ENCODE results near the gene KNCN.
A peak's percentile ranks its signal among the peaks of the same experiment; 100 is the strongest.

KNCN gene

DNA sequence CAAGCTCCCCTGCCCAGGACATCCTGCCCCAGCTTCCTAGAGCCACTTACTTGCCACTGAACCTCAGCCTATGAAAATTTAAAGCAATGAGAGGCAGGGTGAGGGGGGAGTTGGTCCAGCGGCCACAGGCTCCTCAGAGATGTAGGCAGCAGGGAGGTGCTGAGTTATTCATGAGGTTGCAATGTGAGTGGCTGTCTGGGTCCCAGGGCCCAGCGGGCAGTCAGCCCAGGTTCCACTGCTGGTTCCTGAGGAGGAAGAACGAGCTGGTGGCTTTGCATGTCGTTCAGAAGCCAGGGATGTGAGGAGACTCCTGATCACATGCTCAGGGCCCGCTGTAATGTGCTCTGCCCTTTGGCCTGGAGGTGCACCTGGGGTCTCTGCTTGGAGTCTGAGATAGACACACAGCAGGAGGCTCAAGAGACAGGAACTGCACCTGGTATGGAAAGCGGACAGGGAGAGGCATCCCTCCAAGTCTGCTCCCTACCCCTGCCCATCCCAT, at the start of gene KNCN:
Gene KNCN, minus strand, starts transcription at position 51 of the 499 bp plus-strand sequence. CDS start 432 bp downstream, outside the sequence.
- Histone ChIP-seq H3K4me2 (no peak within 1 kb of the TSS), H3K4me1 (peaks cover 0 to 9% (median 5%) of the 10 kb centered on the region in 10 experiments; a peak in 5 of 20 replicates), H3K4me3 (no peak within 1 kb of the TSS), H3K9me3 (replicated peaks in 1 of 11) (no peaks in the 10 kb centered on the region), H3K27me3 (no peaks in the 10 kb centered on the region), H3K36me3 (no peaks in the 10 kb centered on the region), H3K9ac (no peak within 1 kb of the TSS), H3K27ac (no peak within 1 kb of the TSS), H4K20me1 (peaks cover 0 to 12% (median 0%) of the 10 kb centered on the region in 11 experiments; a peak in 3 of 22 replicates)
- no peak for TF ChIP-seq Cebpa-rat (IDR thresholded peaks at IDR 0.05)

DNA sequence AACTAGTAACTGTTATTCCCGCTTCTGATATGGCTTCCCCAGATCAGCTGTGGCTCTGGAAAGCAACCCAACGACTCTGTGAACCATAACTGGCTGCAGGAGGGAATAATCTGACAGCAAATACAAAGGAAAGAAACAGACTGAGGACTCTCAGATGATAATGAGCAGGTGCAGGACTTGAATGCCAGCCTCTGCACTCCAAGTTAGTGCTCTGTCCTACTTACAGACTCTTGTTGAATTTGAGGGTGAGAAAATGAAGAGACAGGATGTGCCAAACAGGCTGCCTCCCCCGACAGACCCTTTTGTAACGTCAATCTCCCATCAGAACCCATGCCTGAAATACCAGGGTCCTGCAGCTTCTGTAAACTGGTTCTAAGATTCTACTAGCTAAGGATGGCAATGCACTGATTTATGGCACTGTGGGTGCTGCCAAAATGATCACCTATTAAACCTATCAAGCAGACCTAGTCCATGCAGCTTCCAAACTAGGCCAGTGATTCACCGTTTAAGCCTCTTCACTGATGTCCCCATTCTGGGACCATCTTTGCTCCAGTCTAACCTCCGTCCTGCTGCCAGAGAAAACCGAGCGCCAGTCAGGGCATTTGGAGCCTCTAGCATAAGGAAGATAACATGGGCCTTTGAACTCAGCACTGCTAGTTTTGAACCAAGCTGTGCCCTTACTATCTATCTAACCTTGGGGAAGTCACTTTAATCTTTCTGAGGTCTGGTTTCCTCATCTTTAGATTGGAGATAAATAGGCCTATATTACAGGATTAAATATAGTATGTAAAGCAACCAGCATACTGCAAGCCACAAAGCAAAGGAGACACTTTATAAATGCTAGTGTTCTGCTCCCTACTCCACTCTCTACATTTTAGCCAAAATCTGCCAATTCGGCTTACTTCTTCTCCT, 47.9 kb upstream of the KNCN start:
- peak overlapping the region in 10 of 11 experiments; percentile 8 to 99 (median 66); a peak in 19 of 22 replicates for H3K27ac ChIP-seq
- H3K9me3 ChIP-seq (replicated peaks in 1 of 11): no peaks in the 10 kb centered on the region
- H3K4me3 ChIP-seq: peak overlapping the region in 7 of 10 experiments; percentile 22 to 87 (median 52); a peak in 12 of 20 replicates
- H4K20me1 ChIP-seq: peaks cover 0 to 17% (median 0%) of the 10 kb centered on the region in 11 experiments; a peak in 4 of 22 replicates
- H3K27me3 ChIP-seq: no peaks in the 10 kb centered on the region
- H3K9ac ChIP-seq: peak overlapping the region in 8 of 11 experiments; percentile 27 to 73 (median 55); a peak in 15 of 22 replicates
- H3K4me1 ChIP-seq: peaks cover 48 to 94% (median 83%) of the 10 kb centered on the region in 10 experiments
- H3K36me3 ChIP-seq: peaks cover 0 to 44% (median 12%) of the 10 kb centered on the region in 11 experiments; a peak in 8 of 22 replicates
- TF ChIP-seq Cebpa-rat (IDR thresholded peaks at IDR 0.05): no peak
- peak overlapping the region; percentile 46 to 99 (median 91) for H3K4me2 ChIP-seq

DNA sequence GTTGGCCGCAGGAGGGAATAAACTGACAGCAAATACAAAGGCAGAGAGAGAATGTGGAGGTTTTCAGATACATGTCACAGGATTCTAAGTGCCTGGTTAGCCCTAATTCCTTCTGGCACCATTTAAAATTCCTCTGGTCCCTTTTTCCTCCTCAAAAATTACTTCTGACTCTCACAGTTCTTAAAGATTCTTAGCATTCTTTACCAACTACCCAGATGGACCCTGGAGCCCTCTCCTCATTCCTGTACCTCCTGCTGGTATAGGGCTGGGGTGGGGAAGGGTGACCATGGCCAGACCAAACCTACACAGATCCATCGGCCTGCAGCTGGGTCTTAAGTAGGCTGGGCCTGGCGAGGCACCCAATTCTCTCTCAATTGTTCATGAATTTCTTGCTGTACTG, 45.4 kb upstream of the KNCN start:
- Histone ChIP-seq H3K36me3 (peaks cover 23 to 57% (median 33%) of the 10 kb centered on the region in 11 experiments), H3K4me3 (no peak overlapping the region), H3K4me2 (peak overlapping the region in 5 of 11 experiments; percentile 88 to 99 (median 98); a peak in 10 of 22 replicates), H3K9me3 (replicated peaks in 1 of 11) (no peaks in the 10 kb centered on the region), H3K4me1 (peaks cover 37 to 98% (median 86%) of the 10 kb centered on the region in 10 experiments), H3K27me3 (no peaks in the 10 kb centered on the region), H4K20me1 (peaks cover 0 to 11% (median 0%) of the 10 kb centered on the region in 11 experiments; a peak in 3 of 22 replicates), H3K9ac (peak overlapping the region in 3 of 11 experiments; percentile 81 to 93 (median 84); a peak in 6 of 22 replicates), H3K27ac (peak overlapping the region in 7 of 11 experiments; percentile 24 to 99 (median 92); a peak in 11 of 22 replicates)
- no peak for TF ChIP-seq Cebpa-rat (IDR thresholded peaks at IDR 0.05)

DNA sequence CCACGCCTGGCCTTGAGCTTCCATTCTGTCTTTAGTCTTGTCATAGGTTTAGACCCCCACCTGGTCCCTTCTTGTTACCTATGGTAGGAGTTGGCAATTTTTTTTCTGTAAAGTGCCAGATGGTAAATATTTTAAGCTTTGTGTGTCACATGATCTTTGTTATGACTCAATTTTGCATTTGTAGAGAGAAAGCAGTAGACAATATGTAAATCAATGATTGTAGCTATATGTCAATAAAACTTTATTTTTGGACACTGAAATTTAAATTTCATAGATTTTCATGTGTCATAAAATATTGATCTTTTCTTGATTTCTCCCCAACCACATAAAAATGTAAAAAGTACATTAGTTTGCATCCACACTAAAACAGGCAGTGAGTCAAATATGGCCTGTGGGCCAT, 44.6 kb upstream of the KNCN start:
- Histone ChIP-seq H3K9ac (peak overlapping the region in 6 of 11 experiments; percentile 53 to 93 (median 82); a peak in 9 of 22 replicates), H3K27me3 (no peaks in the 10 kb centered on the region), H4K20me1 (peaks cover 0 to 11% (median 0%) of the 10 kb centered on the region in 11 experiments; a peak in 3 of 22 replicates), H3K36me3 (peaks cover 31 to 60% (median 41%) of the 10 kb centered on the region in 11 experiments), H3K4me3 (peak overlapping the region in 1 of 10 experiments; percentile 22; a peak in 1 of 20 replicates), H3K4me1 (peaks cover 37 to 97% (median 79%) of the 10 kb centered on the region in 10 experiments), H3K4me2 (peak overlapping the region in 8 of 11 experiments; percentile 79 to 99 (median 96); a peak in 17 of 22 replicates), H3K9me3 (replicated peaks in 1 of 11) (peaks cover 0 to 6% (median 0%) of the 10 kb centered on the region in 11 experiments; a peak in 4 of 22 replicates), H3K27ac (peak overlapping the region in 8 of 11 experiments; percentile 71 to 99 (median 92); a peak in 15 of 22 replicates)
- TF ChIP-seq Cebpa-rat (IDR thresholded peaks at IDR 0.05): no peak

DNA sequence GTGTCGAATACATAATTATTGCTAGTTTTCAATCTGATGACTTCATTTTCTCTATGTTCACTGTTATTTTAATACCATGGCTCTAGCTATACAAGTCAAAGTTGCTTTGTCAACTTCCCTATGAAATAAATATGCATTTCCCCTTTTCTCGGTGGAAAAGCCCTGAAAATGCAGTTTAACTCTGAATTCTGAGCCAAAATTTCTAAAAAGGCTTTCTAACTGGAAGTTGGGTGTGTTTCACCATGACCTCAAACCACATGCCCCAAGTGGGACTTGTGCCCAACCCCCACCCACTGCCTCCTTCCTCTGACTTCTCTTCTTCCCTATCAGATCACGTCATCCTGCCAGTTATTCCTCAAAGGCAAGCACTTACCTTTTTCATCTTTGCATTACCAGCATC, 43.7 kb upstream of the KNCN start:
- Histone ChIP-seq H3K9me3 (replicated peaks in 1 of 11) (peaks cover 0 to 15% (median under 1%) of the 10 kb centered on the region in 11 experiments; a peak in 9 of 22 replicates), H3K4me2 (peak overlapping the region; percentile 78 to 99 (median 93)), H3K27ac (peak overlapping the region; percentile 5 to 99 (median 87); a peak in 20 of 22 replicates), H3K9ac (peak overlapping the region in 10 of 11 experiments; percentile 2 to 94 (median 76); a peak in 18 of 22 replicates), H3K4me1 (peaks cover 28 to 97% (median 69%) of the 10 kb centered on the region in 10 experiments), H4K20me1 (peaks cover 0 to 11% (median 0%) of the 10 kb centered on the region in 11 experiments; a peak in 3 of 22 replicates), H3K4me3 (peak overlapping the region in 4 of 10 experiments; percentile 30 to 51 (median 38); a peak in 4 of 20 replicates), H3K27me3 (no peaks in the 10 kb centered on the region), H3K36me3 (peaks cover 40 to 69% (median 50%) of the 10 kb centered on the region in 11 experiments)
- peak in 1 of 11 experiments; percentile 17; a peak in 1 of 22 replicates for TF ChIP-seq Cebpa-rat (IDR thresholded peaks at IDR 0.05)

DNA sequence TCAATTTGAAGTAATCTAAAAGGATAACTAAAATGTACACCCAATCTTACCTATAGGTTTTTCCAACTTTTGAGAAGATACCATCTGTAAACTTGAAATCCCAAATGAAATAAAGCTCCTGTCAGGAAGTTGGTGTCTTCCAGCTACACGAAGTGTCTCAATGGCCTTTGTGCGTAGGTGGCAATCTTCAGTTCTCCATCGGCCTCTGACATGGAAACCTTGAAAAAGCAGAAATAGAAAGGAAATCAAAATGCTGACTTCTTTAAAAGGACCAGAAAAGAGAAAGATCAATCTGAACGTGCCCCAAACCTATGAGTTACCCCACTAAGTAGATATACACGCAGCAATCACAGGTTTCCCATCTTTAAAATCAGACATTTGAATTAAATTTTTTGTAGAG, 42.6 kb upstream of the KNCN start:
- peak overlapping the region in 7 of 11 experiments; percentile 61 to 94 (median 82); a peak in 13 of 22 replicates for H3K9ac ChIP-seq
- peaks cover 0 to 14% (median 0%) of the 10 kb centered on the region in 11 experiments; a peak in 3 of 22 replicates for H4K20me1 ChIP-seq
- no peaks in the 10 kb centered on the region for H3K27me3 ChIP-seq

DNA sequence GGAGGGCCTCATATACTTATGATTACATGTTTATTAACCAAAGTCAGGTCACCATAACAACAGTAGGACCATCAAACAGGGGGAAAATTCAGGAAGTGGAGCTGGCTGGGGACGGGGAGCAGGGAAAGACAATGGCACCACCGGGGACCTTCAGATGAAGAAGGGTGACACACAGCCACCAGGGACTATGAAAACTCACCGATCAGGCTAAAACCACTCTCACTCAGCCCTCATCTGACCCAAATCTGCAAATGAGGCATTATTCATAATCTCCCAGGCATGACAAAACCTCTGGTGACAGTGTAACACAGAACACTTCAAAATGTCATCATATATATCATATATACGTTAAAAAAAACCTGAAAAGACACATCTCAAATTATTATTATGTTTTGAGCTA, 41.4 kb upstream of the KNCN start:
- Histone ChIP-seq H3K27me3 (no peaks in the 10 kb centered on the region), H3K4me1 (peaks cover 18 to 91% (median 47%) of the 10 kb centered on the region in 10 experiments), H3K4me3 (no peak overlapping the region; a peak in 1 of 20 replicates), H3K27ac (peak overlapping the region in 6 of 11 experiments; percentile 28 to 99 (median 96); a peak in 10 of 22 replicates), H3K9me3 (replicated peaks in 1 of 11) (peaks cover 0 to 29% (median 15%) of the 10 kb centered on the region in 11 experiments; a peak in 11 of 22 replicates), H4K20me1 (peaks cover 0 to 16% (median 0%) of the 10 kb centered on the region in 11 experiments; a peak in 3 of 22 replicates), H3K9ac (peak overlapping the region in 4 of 11 experiments; percentile 82 to 94 (median 93); a peak in 6 of 22 replicates), H3K36me3 (peaks cover 54 to 76% (median 64%) of the 10 kb centered on the region in 11 experiments), H3K4me2 (peak overlapping the region in 5 of 11 experiments; percentile 88 to 96 (median 93); a peak in 10 of 22 replicates)
- TF ChIP-seq Cebpa-rat (IDR thresholded peaks at IDR 0.05): no peak

More for the DNA sequence above, 42.6 kb upstream of the KNCN start:
- peaks cover 0 to 25% (median 11%) of the 10 kb centered on the region in 11 experiments; a peak in 11 of 22 replicates for H3K9me3 ChIP-seq (replicated peaks in 1 of 11)
- H3K4me1 ChIP-seq: peaks cover 18 to 96% (median 59%) of the 10 kb centered on the region in 10 experiments
- TF ChIP-seq Cebpa-rat (IDR thresholded peaks at IDR 0.05): 0 out of 22 replicates have a peak, but pooled peaks of 1 of the 11 experiments have one; percentile 33
- peak overlapping the region; percentile 78 to 97 (median 93) for H3K4me2 ChIP-seq
- H3K27ac ChIP-seq: peak overlapping the region in 10 of 11 experiments; percentile 62 to 99 (median 89); a peak in 17 of 22 replicates
- peak overlapping the region in 4 of 10 experiments; percentile 24 to 51 (median 37); a peak in 4 of 20 replicates for H3K4me3 ChIP-seq
- H3K36me3 ChIP-seq: peaks cover 51 to 77% (median 61%) of the 10 kb centered on the region in 11 experiments
